GM23338 (cell line): ENCODE measurements around the gene RYR2.

ENCODE experiments used
- POLR2AphosphoS5 ChIP-seq: IDR thresholded peaks from 2 replicates; pipeline ENCODE4 v1.6.1; 2016; ENCODE audit warnings: antibody characterized with exemption, low read depth
- TF ChIP-seq, protein P1 (sequence below), 2 experiments: fragments of 200-600 bp in 1 of 2; sonication (generic) in 1 of 2; conservative IDR thresholded peaks; 2 replicates each; pipeline versions ENCODE4 v1.5.1 to v1.6.1; 2016 to 2017; ENCODE audit warnings: antibody characterized with exemption in 2 of 2, low read depth in 2 of 2, mild to moderate bottlenecking in 2 of 2, moderate library complexity in 1 of 2

DNA sequence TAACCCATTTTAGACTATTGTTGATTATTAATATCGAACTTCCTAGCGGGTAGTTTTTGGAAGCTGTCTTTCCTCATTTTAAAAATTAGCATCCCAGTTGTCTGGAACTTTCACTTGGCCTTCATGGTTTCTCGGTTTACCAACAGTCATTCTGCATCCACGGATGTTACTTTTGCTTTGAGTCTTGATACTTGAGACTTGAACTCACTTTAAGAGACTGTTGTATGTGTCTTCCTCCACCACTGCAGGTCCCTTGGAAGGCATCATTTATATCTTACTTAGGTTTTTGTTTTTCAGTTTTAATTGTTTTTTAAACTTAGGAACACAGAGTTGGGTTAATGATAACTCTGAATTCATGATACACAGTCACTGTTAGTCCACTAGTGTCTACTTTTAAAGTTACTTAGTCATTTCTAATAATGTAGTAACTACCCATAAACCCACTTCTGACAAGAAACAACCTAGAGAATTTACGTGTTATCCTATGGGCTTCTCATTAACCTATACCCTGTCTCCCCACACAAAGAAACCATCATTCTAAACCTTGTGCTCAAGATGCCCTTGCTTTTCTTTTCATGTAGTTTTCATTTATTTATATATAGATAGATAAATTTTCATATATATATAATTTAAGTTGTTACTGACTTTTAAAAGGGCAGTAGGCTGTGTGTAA is 696.1 kb downstream of the RYR2 start:
- TF ChIP-seq, protein P1, sequence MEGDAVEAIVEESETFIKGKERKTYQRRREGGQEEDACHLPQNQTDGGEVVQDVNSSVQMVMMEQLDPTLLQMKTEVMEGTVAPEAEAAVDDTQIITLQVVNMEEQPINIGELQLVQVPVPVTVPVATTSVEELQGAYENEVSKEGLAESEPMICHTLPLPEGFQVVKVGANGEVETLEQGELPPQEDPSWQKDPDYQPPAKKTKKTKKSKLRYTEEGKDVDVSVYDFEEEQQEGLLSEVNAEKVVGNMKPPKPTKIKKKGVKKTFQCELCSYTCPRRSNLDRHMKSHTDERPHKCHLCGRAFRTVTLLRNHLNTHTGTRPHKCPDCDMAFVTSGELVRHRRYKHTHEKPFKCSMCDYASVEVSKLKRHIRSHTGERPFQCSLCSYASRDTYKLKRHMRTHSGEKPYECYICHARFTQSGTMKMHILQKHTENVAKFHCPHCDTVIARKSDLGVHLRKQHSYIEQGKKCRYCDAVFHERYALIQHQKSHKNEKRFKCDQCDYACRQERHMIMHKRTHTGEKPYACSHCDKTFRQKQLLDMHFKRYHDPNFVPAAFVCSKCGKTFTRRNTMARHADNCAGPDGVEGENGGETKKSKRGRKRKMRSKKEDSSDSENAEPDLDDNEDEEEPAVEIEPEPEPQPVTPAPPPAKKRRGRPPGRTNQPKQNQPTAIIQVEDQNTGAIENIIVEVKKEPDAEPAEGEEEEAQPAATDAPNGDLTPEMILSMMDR (conservative IDR thresholded peaks at IDR 0.05; ENCODE audit: low read depth in 2 of 2): no peak
- no peak for TF ChIP-seq POLR2AphosphoS5
